Osteoblast (primary cell): ENCODE results near the gene SPECC1. TPM values are rescaled to one million over a fixed set of nuclear protein-coding genes. Genes with fewer than 3 reads are reported as not detected.

Source experiments
- DNase-seq: peaks from one replicate; pipeline ENCODE4 v3.0.0; 2011; ENCODE audit warnings: low spot score, mixed read lengths; ENCODE audit not compliant: insufficient read length; ENCODE audit errors: missing footprints
- H2AFZ ChIP-seq: 2 replicates; pipeline ENCODE4 v1.6.0; 2011; ENCODE audit warnings: mild to moderate bottlenecking, low read length
- H3K27ac ChIP-seq: 2 replicates; pipeline ENCODE4 v1.5.1; 2011; ENCODE audit warnings: mild to moderate bottlenecking, low read depth, low read length, moderate library complexity
- H3K27me3 ChIP-seq: 2 replicates; pipeline ENCODE4 v1.6.0; 2012; ENCODE audit warnings: mild to moderate bottlenecking, control low read depth, inconsistent platforms, low read length, moderate library complexity; ENCODE audit not compliant: insufficient read depth
- H3K36me3 ChIP-seq: 2 replicates; pipeline ENCODE4 v1.5.1; 2011; ENCODE audit warnings: mild to moderate bottlenecking, low read length, control low read depth, moderate library complexity; ENCODE audit not compliant: insufficient read depth
- H3K4me1 ChIP-seq: 2 replicates; pipeline ENCODE4 v1.5.1; 2011; ENCODE audit warnings: mild to moderate bottlenecking, low read length, control low read depth, moderate library complexity; ENCODE audit not compliant: insufficient read depth
- H3K4me2 ChIP-seq: 2 replicates; pipeline ENCODE4 v1.6.0; 2011; ENCODE audit warnings: mild to moderate bottlenecking, low read length; ENCODE audit not compliant: insufficient read depth
- H3K4me3 ChIP-seq: fragments of 200-600 bp; sonication (generic); 3 replicates; pipeline ENCODE4 v1.5.1; 2012; ENCODE audit warnings: mild to moderate bottlenecking, low read length, inconsistent platforms; ENCODE audit not compliant: insufficient read depth
- H3K79me2 ChIP-seq: 2 replicates; pipeline ENCODE4 v1.6.0; 2012; ENCODE audit warnings: mild to moderate bottlenecking, low read length, control low read depth, inconsistent platforms; ENCODE audit not compliant: insufficient read depth
- H3K9me3 ChIP-seq: 2 replicates; pipeline ENCODE4 v1.5.1; 2011; ENCODE audit warnings: low read depth, low read length, control low read depth
- H4K20me1 ChIP-seq: 2 replicates; pipeline ENCODE4 v1.6.0; 2012; ENCODE audit warnings: mild to moderate bottlenecking, low read length, control low read depth; ENCODE audit not compliant: insufficient read depth
- CTCF ChIP-seq: IDR thresholded peaks from 2 replicates; pipeline ENCODE4 v1.5.1; 2011; ENCODE audit warnings: mild to moderate bottlenecking, low read depth, low read length, moderate library complexity; ENCODE audit errors: extremely low read depth
- total RNA-seq: library from RNA; depleted of rRNA; stranded (reverse); fragments of >200 nt; gene quantifications from 2 replicates; pipeline ENCODE4 v1.2.3, GENCODE V29; 2012

Gene SPECC1
- total RNA-seq, 1 donor: 155 TPM

GRCh38 chr17:20063665-20064648 lies 54.8 kb downstream of the SPECC1 start:
- peak; percentile 83 for DNase-seq
- H3K4me2 ChIP-seq: peak overlapping the region; percentile 75
- H2AFZ ChIP-seq: peak overlapping the region; percentile 59
- no peaks in the 10 kb centered on the region for H4K20me1 ChIP-seq
- no peak for TF ChIP-seq CTCF
- peak overlapping the region; percentile 31 for H3K4me3 ChIP-seq
- no peaks in the 10 kb centered on the region for H3K27me3 ChIP-seq
- no peaks in the 10 kb centered on the region for H3K79me2 ChIP-seq
- no peaks in the 10 kb centered on the region for H3K9me3 ChIP-seq
- peaks cover 39% of the 10 kb centered on the region for H3K4me1 ChIP-seq
- peak overlapping the region; percentile 85 for H3K27ac ChIP-seq
- H3K36me3 ChIP-seq: no peaks in the 10 kb centered on the region

DNA sequence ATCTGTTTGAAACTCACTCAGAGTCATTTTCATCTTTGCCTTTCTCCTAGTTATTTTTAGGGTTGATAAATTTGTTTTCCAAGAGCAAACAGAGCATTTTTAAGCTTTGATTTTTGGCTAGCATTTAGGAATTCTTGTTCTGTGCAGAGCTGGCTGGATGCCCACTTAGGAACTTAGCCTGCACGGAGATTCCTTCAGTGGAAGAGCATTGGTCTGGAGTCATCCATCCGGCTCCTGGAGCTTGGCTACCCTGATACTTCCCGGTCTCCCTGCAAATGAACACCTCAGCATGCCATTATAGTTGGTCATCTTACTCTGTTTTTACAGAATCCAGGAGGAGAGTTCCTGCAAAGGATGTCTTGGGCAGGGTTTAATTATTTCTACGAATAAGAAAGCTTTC lies 57.1 kb downstream of the SPECC1 start:
- Histone ChIP-seq H4K20me1 (no peaks in the 10 kb centered on the region), H3K27me3 (no peaks in the 10 kb centered on the region), H3K36me3 (no peaks in the 10 kb centered on the region), H3K9me3 (no peaks in the 10 kb centered on the region), H3K4me1 (peaks cover 37% of the 10 kb centered on the region), H3K4me3 (no peak overlapping the region), H2AFZ (no peak overlapping the region), H3K4me2 (peak overlapping the region; percentile 14), H3K27ac (no peak overlapping the region), H3K79me2 (no peaks in the 10 kb centered on the region)
- DNase-seq: peak; percentile 46
- TF ChIP-seq CTCF: no peak

DNA sequence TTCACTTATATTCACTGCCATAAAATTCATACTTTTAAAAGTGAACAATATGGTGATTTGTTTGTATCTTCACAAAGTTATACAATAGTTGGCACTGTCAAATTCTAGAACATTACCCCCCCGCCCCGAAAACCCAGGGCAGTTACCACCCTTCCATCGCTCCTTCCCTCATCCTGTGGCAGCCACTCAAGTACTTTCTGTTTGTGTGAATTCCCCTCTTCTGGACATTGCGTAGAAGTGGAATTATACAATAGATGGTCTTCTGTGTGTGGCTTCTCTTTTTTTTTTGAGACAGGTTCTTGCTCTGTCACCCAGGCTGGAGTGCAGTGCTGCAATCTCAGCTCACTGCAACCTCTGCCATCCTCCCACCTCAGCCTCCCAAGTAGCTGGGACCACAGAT lies 58.6 kb downstream of the SPECC1 start:
- no peak for DNase-seq
- peaks cover 36% of the 10 kb centered on the region for H3K4me1 ChIP-seq

More for the DNA sequence above, 58.6 kb downstream of the SPECC1 start:
- Histone ChIP-seq H3K4me3 (no peak overlapping the region), H4K20me1 (no peaks in the 10 kb centered on the region), H3K36me3 (no peaks in the 10 kb centered on the region), H3K27me3 (no peaks in the 10 kb centered on the region), H3K27ac (no peak overlapping the region), H3K9me3 (no peaks in the 10 kb centered on the region), H3K4me2 (no peak overlapping the region), H3K79me2 (no peaks in the 10 kb centered on the region), H2AFZ (no peak overlapping the region)
- TF ChIP-seq CTCF: no peak
